Measurements from ENCODE around the gene SSB.

SSB gene

DNA sequence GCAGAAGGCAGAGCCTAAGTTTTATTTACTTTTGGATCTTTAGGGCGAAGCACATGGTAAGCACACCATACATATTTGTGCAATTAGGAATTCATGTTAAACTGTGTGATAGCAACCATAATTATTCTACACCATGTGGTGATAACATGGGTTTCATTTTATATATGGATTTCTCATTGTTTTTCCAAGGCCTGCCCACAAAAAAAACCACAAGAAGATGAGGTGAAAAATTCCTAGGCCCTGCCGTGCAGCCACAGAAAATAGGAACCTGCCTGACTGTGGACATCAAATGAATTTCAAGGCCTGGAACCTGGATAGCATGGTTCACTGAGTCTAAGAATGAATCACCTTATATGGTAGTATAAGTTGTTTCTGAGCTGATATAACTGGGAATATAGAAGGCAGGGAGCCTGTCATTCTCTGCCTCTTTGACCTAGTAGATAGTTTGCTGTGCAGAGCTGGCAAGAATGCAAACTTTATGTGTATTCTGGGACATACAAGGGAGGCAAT lies 22.4 kb upstream of the SSB start:
- POLR2A ChIA-PET (ENCODE audit: low non-redundant PET): no interaction called here
- CTCF ChIA-PET: no interaction called here
- no peak for DNase-seq (ENCODE audit: low spot score)
- TF ChIP-seq, protein P1, sequence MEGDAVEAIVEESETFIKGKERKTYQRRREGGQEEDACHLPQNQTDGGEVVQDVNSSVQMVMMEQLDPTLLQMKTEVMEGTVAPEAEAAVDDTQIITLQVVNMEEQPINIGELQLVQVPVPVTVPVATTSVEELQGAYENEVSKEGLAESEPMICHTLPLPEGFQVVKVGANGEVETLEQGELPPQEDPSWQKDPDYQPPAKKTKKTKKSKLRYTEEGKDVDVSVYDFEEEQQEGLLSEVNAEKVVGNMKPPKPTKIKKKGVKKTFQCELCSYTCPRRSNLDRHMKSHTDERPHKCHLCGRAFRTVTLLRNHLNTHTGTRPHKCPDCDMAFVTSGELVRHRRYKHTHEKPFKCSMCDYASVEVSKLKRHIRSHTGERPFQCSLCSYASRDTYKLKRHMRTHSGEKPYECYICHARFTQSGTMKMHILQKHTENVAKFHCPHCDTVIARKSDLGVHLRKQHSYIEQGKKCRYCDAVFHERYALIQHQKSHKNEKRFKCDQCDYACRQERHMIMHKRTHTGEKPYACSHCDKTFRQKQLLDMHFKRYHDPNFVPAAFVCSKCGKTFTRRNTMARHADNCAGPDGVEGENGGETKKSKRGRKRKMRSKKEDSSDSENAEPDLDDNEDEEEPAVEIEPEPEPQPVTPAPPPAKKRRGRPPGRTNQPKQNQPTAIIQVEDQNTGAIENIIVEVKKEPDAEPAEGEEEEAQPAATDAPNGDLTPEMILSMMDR (conservative IDR thresholded peaks at IDR 0.05; ENCODE audit: low read depth): no peak
- no peak overlapping the region for H3K27ac ChIP-seq

DNA sequence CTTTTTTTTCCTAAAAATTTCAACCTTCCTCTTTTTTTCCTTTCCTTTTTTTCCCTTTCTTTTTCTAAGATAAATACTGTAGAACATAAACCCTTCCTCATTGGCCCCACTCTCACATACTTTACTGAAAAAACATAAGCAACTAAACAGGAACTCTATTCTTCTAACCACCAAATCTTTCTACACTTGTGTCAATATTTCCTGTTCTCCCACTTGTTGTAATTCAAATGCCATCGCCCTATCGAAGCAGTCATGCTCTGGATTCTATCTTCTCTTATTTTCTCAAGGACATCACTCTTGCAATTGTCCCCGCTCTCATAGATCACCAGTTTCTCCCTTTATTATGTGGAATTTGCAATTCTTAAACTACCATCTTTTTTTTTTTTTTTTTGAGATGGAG lies 20.2 kb upstream of the SSB start:
- ChIA-PET POLR2A (ENCODE audit: low non-redundant PET) (no interaction called here), CTCF (no interaction called here)
- no peak overlapping the region for H3K27ac ChIP-seq

DNA sequence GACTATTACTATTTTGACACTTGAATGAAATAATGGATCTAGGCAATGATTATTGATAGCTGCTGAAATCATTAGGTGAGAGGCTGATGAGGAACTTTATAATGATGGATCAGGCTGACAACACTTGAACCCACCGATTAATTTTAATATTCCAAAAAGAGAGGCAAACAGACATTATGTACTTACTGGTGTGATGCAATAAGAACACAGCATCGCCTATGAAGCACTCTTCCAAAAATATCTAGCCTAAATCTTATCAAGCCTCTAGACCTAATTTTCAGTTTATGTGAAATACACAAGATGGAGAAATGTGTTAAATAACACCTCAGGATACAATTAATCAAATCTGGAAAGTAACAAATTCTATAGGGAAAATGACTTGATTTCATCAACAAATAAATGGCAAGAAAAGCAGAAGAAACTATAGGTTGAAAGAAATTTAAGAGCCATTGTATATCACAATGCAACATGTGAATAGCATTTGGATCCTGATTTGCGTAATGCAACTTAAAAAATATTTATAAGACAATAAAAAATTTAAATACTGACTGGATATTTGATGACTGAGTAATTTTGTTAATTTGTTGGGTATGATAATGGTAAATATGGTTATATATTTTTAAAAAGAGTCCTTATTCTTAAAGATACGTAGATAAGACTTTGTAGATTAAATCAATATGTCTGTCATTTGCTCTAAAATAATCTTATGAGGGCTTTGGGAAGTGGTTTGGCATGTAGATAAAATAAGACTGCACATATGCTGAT lies 17.2 kb upstream of the SSB start:
- POLR2A ChIA-PET (ENCODE audit: low non-redundant PET): no interaction called here
- CTCF ChIA-PET: interaction anchor here (0.7 kb wide), 1 partner anchor 249 kb away, joined by 3 read pairs; no protein-coding TSS in a partner anchor
- no peak for DNase-seq (ENCODE audit: low spot score)
- no peak overlapping the region for H3K27ac ChIP-seq
- TF ChIP-seq, protein P1 (conservative IDR thresholded peaks at IDR 0.05; ENCODE audit: low read depth): no peak

More for the DNA sequence above, 20.2 kb upstream of the SSB start:
- TF ChIP-seq, protein P1 (conservative IDR thresholded peaks at IDR 0.05; ENCODE audit: low read depth): no peak
- no peak for DNase-seq (ENCODE audit: low spot score)

DNA sequence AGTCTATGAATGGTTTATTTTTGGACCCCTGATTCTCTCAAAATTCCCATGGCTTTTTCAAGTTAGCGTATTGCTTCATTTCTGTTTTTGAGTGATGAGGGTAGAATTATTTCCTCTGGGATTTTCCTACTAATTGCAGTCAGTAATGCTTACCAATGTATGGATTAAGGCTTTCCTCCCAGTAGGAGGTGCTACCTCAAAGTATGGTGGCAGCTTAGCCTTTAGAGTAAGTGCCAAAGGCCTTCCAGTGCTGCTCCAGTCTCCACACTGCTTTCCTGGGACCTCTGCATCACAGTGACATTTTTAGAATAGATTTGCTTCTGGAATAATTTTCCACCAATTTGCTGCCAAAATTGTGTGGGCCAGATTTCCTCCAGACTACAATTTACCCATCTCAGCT lies 16.2 kb upstream of the SSB start:
- DNase-seq (ENCODE audit: low spot score): no peak
- TF ChIP-seq, protein P1 (conservative IDR thresholded peaks at IDR 0.05; ENCODE audit: low read depth): no peak
- H3K27ac ChIP-seq: no peak overlapping the region
- CTCF ChIA-PET: interaction anchor here (0.7 kb wide), 1 partner anchor 250 kb away, joined by 3 read pairs; no protein-coding TSS in a partner anchor
- POLR2A ChIA-PET (ENCODE audit: low non-redundant PET): no interaction called here

DNA sequence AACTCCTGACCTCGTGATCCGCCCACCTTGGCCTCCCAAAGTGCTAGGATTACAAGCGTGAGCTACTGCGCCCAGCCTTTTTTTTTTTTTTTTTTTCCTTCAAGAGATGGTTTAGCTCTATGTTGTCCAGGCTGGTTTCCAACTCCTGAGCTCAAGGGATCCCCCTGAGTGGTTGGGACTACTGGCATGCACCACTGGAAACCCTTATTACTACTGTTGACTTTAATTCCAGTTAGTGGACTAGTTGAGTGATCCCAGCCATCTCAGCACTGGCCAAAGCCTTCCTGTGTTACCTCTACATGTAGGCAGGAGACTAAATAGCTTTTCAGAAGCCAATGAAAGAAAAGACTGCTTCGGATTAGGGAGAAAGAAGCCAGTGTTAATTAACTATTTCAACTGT lies 8.1 kb upstream of the SSB start:
- no peak for DNase-seq (ENCODE audit: low spot score)
- CTCF ChIA-PET: interaction anchor here (1.0 kb wide), 1 partner anchor 84 kb away, joined by 3 read pairs; no protein-coding TSS in a partner anchor
- H3K27ac ChIP-seq: no peak overlapping the region
- POLR2A ChIA-PET (ENCODE audit: low non-redundant PET): interaction anchor here (0.6 kb wide), 1 partner anchor 87 kb away, joined by 7 read pairs; no protein-coding TSS in a partner anchor
- TF ChIP-seq, protein P1 (conservative IDR thresholded peaks at IDR 0.05; ENCODE audit: low read depth): no peak

DNA sequence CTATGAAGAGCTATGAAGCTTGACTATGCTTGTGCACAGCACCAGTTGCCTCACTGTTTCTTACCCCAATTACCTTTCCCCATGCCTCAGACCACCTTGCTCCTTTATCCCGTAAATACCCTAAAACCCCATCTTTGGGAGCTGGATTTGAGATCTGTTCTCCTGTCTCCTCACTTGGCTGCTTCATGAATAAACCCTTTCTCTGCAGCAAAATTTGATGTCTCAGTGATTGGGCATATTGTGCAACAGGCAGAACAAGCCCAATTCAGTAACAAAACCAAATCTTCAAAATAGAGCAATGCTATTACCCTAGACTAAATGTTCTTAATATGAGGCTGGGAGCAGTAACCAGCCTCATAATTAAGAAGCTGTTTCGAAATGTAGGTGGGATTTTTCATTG lies 3.5 kb upstream of the SSB start:
- TF ChIP-seq, protein P1 (conservative IDR thresholded peaks at IDR 0.05; ENCODE audit: low read depth): no peak
- H3K27ac ChIP-seq: no peak overlapping the region
- CTCF ChIA-PET: no interaction called here
- POLR2A ChIA-PET (ENCODE audit: low non-redundant PET): no interaction called here
- DNase-seq (ENCODE audit: low spot score): no peak
